PFSK-1 (cell line): ENCODE data around the gene FOXO3.

Source experiments
- FOXP2 ChIP-seq: optimal IDR thresholded peaks from 2 replicates; pipeline ENCODE3; 2011; ENCODE audit warnings: borderline replicate concordance, control low read depth, inconsistent platforms; ENCODE audit not compliant: insufficient read depth; ENCODE audit errors: extremely low read length, extremely low read depth
- POLR2AphosphoS5 ChIP-seq: IDR thresholded peaks from 2 replicates; pipeline ENCODE4 v1.6.1; 2012; ENCODE audit warnings: low read depth, mild to moderate bottlenecking, control low read depth, low read length, moderate library complexity
- REST ChIP-seq, 2 experiments: IDR thresholded peaks; 2 replicates each; pipeline versions ENCODE4 v1.6.1 to v1.8.0; 2011 to 2012; ENCODE audit warnings: low read depth in 2 of 2, low read length in 2 of 2, control low read depth in 1 of 2, inconsistent platforms in 1 of 2, mild to moderate bottlenecking in 1 of 2, moderate library complexity in 1 of 2; ENCODE audit not compliant: insufficient read depth in 1 of 2
- SIN3A ChIP-seq: IDR thresholded peaks from 2 replicates; pipeline ENCODE4 v1.6.1; 2012; ENCODE audit warnings: mild to moderate bottlenecking, low read length, moderate library complexity, borderline replicate concordance; ENCODE audit not compliant: insufficient read depth
- TAF1 ChIP-seq: IDR thresholded peaks from 2 replicates; pipeline ENCODE4 v1.6.1; 2012; ENCODE audit warnings: low read length, control low read depth, borderline replicate concordance; ENCODE audit not compliant: insufficient read depth

FOXO3 gene

DNA sequence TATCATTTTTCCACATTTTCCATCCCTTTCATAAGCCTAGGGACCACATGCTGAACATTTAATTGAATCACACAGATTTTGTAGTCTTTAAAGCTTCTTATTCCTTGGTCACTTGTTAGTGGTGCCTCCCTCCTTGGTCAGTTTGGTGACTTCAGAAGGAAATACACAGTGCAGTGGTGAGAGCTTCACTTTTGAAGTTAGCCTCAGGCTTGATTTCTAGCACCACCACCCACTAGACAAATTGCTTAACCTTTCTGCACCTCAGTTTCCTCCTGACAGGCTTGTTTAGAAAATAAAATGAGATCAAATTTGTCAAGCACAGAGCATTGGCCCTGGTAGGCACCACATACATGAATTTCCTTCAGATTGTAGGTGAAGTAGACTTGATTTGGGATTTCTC, 91.7 kb downstream of the FOXO3 start:
- no peak for TF ChIP-seq SIN3A
- TF ChIP-seq POLR2AphosphoS5 = no peak
- TF ChIP-seq REST (IDR thresholded peaks at IDR 0.05; ENCODE audit: insufficient read depth in 1 of 2, low read depth in 2 of 2, low read length in 2 of 2) = no peak
- no peak for TF ChIP-seq TAF1
- TF ChIP-seq FOXP2 = no peak

GRCh38 chr6:108653949-108654348, 93.2 kb downstream of the FOXO3 start:
- TF ChIP-seq REST (IDR thresholded peaks at IDR 0.05; ENCODE audit: insufficient read depth in 1 of 2, low read depth in 2 of 2, low read length in 2 of 2) (no peak), POLR2AphosphoS5 (no peak), SIN3A (no peak), TAF1 (no peak), FOXP2 (no peak)

GRCh38 chr6:108654465-108655106, 93.9 kb downstream of the FOXO3 start:
- no peak for TF ChIP-seq REST (IDR thresholded peaks at IDR 0.05; ENCODE audit: insufficient read depth in 1 of 2, low read depth in 2 of 2, low read length in 2 of 2)
- no peak for TF ChIP-seq SIN3A
- TF ChIP-seq TAF1 = no peak
- no peak for TF ChIP-seq FOXP2
- no peak for TF ChIP-seq POLR2AphosphoS5

DNA sequence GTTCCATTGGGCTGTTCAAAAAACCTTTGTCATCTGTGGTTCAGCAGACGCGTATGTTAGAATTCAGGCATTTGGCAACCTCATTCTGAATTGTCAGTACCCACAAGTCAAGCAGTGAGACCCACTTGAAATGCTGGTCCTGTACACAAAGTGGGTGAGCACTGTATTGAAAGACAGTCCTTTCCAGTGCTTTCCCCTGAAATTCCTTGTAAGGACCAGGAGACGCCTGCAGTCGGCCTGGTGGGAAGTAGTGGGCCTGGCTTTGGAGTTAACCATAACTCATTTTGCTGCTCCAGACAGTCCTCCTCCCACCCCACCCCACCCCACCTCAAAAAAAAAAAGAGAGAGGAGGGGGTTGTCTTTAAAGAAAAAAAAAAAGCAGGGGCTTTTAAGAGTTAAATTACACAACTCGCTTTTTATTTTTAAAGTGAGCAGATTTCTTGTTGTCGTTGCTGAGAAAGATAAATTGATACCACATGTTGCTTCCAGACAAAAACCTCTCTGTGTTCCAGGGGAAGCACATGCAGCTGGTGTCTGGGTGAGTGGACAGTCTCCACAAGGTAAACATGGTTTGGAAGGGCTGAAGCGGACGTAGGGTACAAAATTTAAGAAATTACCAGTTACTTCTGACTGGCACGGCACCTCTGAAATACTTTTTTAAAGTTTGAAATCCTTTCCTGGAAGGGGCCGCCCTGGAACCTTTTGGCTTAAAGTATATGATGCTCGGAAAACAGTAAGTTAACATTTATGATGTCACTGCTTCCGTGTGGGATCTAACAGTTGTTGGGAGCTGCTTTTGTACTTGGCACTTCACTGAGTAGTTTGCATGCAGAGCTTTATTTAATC, 95.3 kb downstream of the FOXO3 start:
- TF ChIP-seq POLR2AphosphoS5 (no peak), SIN3A (peak; percentile 86; the same call in 1 of the 2 replicates)

DNA sequence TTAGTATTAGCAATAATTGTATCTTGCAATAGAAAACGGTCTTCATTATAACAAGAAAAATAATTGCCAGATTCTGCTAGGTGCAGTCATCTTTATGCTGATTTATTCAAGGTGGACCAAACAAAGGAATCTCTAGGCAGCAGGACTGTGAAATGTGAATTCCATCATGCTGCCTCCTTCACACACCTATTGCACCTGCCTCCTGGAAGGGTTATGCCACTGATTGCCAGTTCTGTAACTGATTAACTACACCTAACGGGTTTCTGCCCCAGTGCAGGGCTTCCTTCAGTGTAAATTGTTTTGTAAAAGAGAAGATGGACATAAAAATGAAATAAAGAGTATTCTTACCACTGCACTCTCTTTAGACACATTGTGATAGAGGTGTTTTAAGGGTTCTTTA, 96.1 kb downstream of the FOXO3 start:
- no peak for TF ChIP-seq SIN3A
- no peak for TF ChIP-seq FOXP2
- no peak for TF ChIP-seq POLR2AphosphoS5
- TF ChIP-seq TAF1 = no peak
- TF ChIP-seq REST (IDR thresholded peaks at IDR 0.05; ENCODE audit: insufficient read depth in 1 of 2, low read depth in 2 of 2, low read length in 2 of 2) = no peak
